A673 (cell line): ENCODE measurements around the gene ZNF593OS.

Experiments used
- EZH2 ChIP-seq: fragments of 200-600 bp; sonication (generic); IDR thresholded peaks from 2 replicates; pipeline ENCODE4 v1.6.1; 2017; ENCODE audit warnings: borderline replicate concordance, low read depth, mild to moderate bottlenecking, mixed read lengths, antibody characterized with exemption, low read length; ENCODE audit not compliant: poor library complexity, severe bottlenecking
- TF ChIP-seq, protein P1 (sequence below): fragments of 300-800, 200-600 bp; sonication (generic); conservative IDR thresholded peaks from 2 replicates; pipeline ENCODE4 v1.5.1; 2017; ENCODE audit warnings: low read depth, mild to moderate bottlenecking, antibody characterized with exemption, low read length, moderate library complexity, mixed read lengths

DNA sequence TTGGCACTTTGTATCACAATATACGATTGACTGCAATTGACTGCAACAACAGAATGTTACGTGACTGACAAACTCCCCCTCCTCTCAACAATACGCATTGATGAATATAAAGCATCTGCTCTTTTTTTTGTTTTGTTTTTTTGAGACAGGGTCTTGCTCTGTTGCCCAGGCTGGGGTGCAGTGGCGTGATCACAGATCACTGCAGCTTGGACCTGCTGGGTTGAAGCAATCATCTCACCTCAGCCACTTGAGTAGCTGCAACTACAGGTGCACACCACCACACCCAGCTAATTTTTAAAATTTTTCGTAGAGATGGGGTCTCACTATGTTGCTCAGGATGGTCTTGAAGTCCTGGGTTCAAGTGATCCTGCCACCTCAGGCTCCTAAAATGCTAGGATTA, 41.1 kb upstream of the ZNF593OS start:
- TF ChIP-seq, protein P1, sequence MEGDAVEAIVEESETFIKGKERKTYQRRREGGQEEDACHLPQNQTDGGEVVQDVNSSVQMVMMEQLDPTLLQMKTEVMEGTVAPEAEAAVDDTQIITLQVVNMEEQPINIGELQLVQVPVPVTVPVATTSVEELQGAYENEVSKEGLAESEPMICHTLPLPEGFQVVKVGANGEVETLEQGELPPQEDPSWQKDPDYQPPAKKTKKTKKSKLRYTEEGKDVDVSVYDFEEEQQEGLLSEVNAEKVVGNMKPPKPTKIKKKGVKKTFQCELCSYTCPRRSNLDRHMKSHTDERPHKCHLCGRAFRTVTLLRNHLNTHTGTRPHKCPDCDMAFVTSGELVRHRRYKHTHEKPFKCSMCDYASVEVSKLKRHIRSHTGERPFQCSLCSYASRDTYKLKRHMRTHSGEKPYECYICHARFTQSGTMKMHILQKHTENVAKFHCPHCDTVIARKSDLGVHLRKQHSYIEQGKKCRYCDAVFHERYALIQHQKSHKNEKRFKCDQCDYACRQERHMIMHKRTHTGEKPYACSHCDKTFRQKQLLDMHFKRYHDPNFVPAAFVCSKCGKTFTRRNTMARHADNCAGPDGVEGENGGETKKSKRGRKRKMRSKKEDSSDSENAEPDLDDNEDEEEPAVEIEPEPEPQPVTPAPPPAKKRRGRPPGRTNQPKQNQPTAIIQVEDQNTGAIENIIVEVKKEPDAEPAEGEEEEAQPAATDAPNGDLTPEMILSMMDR: no peak
- no peak for TF ChIP-seq EZH2
